Esophagus squamous epithelium (tissue), 5 donors: Measurements from ENCODE around the gene NEIL1. TPM values are rescaled to one million over a fixed set of nuclear protein-coding genes. Genes with fewer than 3 reads are reported as not detected.

Source experiments
- DNase-seq: peaks from one replicate; lab custom pipeline; 2025; lab: John Stamatoyannopoulos, UW
- H3K27ac ChIP-seq, 4 donors: fragments of 200-600 bp; sonication (generic); one replicate each; pipeline ENCODE4 v1.5.1; 2016 to 2019; ENCODE audit warnings: mild to moderate bottlenecking in 1 of 4
- H3K27me3 ChIP-seq, 4 donors: fragments of 200-600 bp; sonication (generic); 1 replicate in 3 of 4; 2 replicates in 1 of 4; pipeline versions ENCODE4 v1.5.1 to v1.6.0; 2017 to 2021; ENCODE audit warnings: antibody characterized with exemption in 1 of 4
- H3K36me3 ChIP-seq, 3 donors: fragments of 200-600 bp; sonication (generic); one replicate each; pipeline ENCODE4 v1.5.1; 2016 to 2019
- H3K4me1 ChIP-seq, 3 donors: fragments of 200-600 bp; sonication (generic); one replicate each; pipeline ENCODE4 v1.5.1; 2017 to 2019
- H3K4me3 ChIP-seq, 4 donors: fragments of 200-600 bp; sonication (generic); 1 replicate in 3 of 4; 2 replicates in 1 of 4; pipeline ENCODE4 v1.5.1; 2016 to 2019; ENCODE audit warnings: mild to moderate bottlenecking in 2 of 4, moderate library complexity in 1 of 4
- H3K9me3 ChIP-seq, 3 donors: fragments of 200-600 bp; sonication (generic); one replicate each; pipeline ENCODE4 v1.5.1; 2016 to 2019
- POLR2A ChIP-seq, 4 donors: fragments of 450-650 bp; IDR thresholded peaks; one replicate each; pipeline ENCODE4 v1.6.1; 2017; ENCODE audit warnings: antibody characterized with exemption in 4 of 4, mild to moderate bottlenecking in 4 of 4, moderate library complexity in 3 of 4
- WGBS, 2 donors: methylation state at CpG; one replicate each; pipeline ENCODE4 v1.1.5; 2018; 5-methylcytosine and 5-hydroxymethylcytosine counted together
- intact Hi-C: fragments of 100-400 bp; cut with DNase I; formaldehyde crosslinking; loops from one replicate; pipeline ENCODE4 v1.15.0; 2022
- total RNA-seq, 4 donors: library from RNA; depleted of rRNA; stranded (reverse); fragments of >200 nt; gene quantifications; one replicate each; pipeline ENCODE4 v1.1.0, GENCODE V29; 2016
- TF ChIP-seq, protein P1 (sequence below), 6 experiments: fragments of 450-650 bp in 4 of 6; fragments of 200-600 bp in 2 of 6; sonication (generic) in 2 of 6; IDR thresholded peaks; one replicate each; pipeline ENCODE4 v1.5.1; 2016 to 2019; ENCODE audit warnings: antibody characterized with exemption in 6 of 6, mild to moderate bottlenecking in 4 of 6, moderate library complexity in 4 of 6
- donor health status: DM: yes; HTN: yes; CAD: no.

The NEIL1 gene
- total RNA-seq, 4 donors from 2014 or later: 7.9 to 58.0 (median 10.9) TPM

DNA sequence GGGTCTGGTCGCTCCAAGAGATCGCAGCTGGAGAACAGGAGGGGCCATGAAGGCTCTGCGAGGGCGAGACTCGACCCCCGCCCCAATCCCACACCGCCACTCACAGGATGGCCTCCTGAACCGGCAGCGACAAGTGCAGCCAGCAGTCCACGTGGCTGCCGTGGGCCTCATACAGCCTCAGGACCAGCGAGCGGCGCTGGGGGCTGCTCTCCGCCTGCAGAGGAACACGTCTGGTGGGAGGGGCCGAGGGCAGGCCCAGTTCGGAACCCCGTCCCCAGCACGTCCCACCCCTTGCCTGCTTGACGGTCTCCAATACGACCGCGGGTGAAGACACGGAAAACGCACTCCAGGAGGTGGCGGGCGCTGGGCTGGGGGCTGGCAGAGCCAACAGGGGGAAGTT, 9.2 kb downstream of the NEIL1 start:
- intact Hi-C loops: no loop called here
- Histone ChIP-seq H3K4me3 (no peak overlapping the region), H3K4me1 (no peaks in the 10 kb centered on the region), H3K36me3 (peaks cover 12 to 72% (median 29%) of the 10 kb centered on the region in 3 donors), H3K27ac (no peak overlapping the region), H3K9me3 (no peaks in the 10 kb centered on the region), H3K27me3 (no peaks in the 10 kb centered on the region)
- TF ChIP-seq, protein P1, sequence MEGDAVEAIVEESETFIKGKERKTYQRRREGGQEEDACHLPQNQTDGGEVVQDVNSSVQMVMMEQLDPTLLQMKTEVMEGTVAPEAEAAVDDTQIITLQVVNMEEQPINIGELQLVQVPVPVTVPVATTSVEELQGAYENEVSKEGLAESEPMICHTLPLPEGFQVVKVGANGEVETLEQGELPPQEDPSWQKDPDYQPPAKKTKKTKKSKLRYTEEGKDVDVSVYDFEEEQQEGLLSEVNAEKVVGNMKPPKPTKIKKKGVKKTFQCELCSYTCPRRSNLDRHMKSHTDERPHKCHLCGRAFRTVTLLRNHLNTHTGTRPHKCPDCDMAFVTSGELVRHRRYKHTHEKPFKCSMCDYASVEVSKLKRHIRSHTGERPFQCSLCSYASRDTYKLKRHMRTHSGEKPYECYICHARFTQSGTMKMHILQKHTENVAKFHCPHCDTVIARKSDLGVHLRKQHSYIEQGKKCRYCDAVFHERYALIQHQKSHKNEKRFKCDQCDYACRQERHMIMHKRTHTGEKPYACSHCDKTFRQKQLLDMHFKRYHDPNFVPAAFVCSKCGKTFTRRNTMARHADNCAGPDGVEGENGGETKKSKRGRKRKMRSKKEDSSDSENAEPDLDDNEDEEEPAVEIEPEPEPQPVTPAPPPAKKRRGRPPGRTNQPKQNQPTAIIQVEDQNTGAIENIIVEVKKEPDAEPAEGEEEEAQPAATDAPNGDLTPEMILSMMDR (IDR thresholded peaks at IDR 0.05): no peak
- no peak for TF ChIP-seq POLR2A (IDR thresholded peaks at IDR 0.05)
- no peak for DNase-seq
- whole genome bisulfite sequencing, 2 donors: 80 to 93% methylated on average over 3 to 18 of the region's 28 CpGs

- intact Hi-C loops: no loop called here
These were observed 9.7 kb downstream of the NEIL1 start for GRCh38 chr15:75356517-75356916.

GRCh38 chr15:75357976-75358673, 11.3 kb downstream of the NEIL1 start:
- TF ChIP-seq, protein P1 (IDR thresholded peaks at IDR 0.05): no peak
- no peak for TF ChIP-seq POLR2A (IDR thresholded peaks at IDR 0.05)
- Histone ChIP-seq H3K9me3 (no peaks in the 10 kb centered on the region), H3K4me3 (no peak overlapping the region), H3K27me3 (no peaks in the 10 kb centered on the region), H3K36me3 (peaks cover 23 to 93% (median 32%) of the 10 kb centered on the region in 3 donors), H3K4me1 (no peaks in the 10 kb centered on the region), H3K27ac (no peak overlapping the region)
- intact Hi-C loops: no loop called here
- 86 to 100% methylated on average over 3 to 10 of the region's 17 CpGs for WGBS, 2 donors
- DNase-seq: no peak

More at GRCh38 chr15:75356517-75356916, 9.7 kb downstream of the NEIL1 start:
- DNase-seq: no peak
- 92 to 94% methylated on average over 17 to 19 of the region's 20 CpGs for WGBS, 2 donors
- Histone ChIP-seq H3K27ac (no peak overlapping the region), H3K36me3 (peaks cover 17 to 77% (median 32%) of the 10 kb centered on the region in 3 donors), H3K4me3 (no peak overlapping the region), H3K27me3 (no peaks in the 10 kb centered on the region), H3K9me3 (no peaks in the 10 kb centered on the region), H3K4me1 (no peaks in the 10 kb centered on the region)
- TF ChIP-seq POLR2A (IDR thresholded peaks at IDR 0.05): no peak
- TF ChIP-seq, protein P1 (IDR thresholded peaks at IDR 0.05): no peak

DNA sequence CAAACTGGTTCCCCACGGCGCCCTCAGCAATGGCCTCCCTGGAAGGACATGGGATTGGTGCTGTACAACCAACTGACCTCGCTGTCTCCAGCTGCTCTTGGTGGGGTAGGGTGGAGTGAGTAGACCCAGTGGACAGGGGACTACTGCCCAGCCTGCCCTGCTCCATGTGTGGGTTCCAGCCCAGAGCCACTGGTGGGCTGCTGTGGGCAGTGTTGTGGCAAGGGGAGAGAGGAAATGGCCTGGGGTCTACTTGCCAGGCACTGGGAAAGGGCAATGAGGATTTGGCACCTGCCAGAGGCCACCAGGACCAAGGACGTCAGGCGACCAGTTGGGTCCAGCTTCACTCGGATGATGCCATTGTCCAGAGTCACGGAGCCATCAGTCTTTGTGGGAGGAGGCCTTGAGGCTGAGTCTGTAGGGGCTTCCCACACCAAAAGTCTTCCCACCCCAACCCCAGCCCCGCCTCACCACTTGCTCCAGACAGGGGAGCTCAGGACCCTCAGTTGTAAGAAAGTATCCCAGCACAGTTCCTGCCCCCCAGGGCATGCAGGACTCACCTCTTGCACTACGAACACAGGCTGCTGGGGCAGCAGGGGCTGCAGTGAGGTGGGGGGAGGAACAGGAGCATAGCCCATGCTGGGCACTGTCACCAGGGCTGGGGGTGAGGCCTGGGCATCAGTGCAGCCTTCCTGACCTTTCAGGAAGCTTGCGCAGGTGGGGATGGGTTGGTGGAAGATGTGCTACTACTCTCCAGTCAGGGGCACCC, 12.1 kb downstream of the NEIL1 start:
- Histone ChIP-seq H3K36me3 (peaks cover 24 to 99% (median 32%) of the 10 kb centered on the region in 3 donors), H3K4me1 (no peaks in the 10 kb centered on the region), H3K9me3 (no peaks in the 10 kb centered on the region), H3K4me3 (no peak overlapping the region), H3K27me3 (no peaks in the 10 kb centered on the region), H3K27ac (no peak overlapping the region)
- TF ChIP-seq, protein P1 (IDR thresholded peaks at IDR 0.05): no peak
- no peak for TF ChIP-seq POLR2A (IDR thresholded peaks at IDR 0.05)
- intact Hi-C loops: no loop called here
- WGBS, 2 donors: 95 to 100% methylated on average over 3 to 4 of the region's 10 CpGs
- no peak for DNase-seq
